Measurements from ENCODE around the gene SDK2.

Gene SDK2

DNA sequence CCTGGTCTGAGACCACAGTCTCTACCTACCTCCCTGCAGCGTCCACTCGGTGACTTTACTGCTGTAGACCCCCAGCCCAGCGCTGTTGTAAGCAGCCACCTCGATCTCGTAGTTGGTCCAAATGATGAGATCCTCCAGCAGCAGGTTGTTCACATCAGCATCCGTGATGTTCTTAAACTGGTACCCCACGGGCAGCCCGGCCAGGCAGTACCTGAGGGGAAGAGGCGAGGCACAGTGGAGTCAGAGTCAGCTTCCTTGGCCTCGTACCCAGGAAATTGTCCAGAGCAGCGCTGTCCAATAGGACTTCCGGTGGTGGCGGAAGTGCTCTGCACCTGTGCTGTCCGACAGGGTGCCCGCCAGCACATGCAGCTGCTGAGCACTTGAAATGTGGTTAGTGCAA lies 228.5 kb downstream of the SDK2 start:
- in situ Hi-C loops (cut with MboI; ENCODE audit: low sequenced_read_pairs, unreplicated experiment) = no loop called here
- TF ChIP-seq, protein P1, sequence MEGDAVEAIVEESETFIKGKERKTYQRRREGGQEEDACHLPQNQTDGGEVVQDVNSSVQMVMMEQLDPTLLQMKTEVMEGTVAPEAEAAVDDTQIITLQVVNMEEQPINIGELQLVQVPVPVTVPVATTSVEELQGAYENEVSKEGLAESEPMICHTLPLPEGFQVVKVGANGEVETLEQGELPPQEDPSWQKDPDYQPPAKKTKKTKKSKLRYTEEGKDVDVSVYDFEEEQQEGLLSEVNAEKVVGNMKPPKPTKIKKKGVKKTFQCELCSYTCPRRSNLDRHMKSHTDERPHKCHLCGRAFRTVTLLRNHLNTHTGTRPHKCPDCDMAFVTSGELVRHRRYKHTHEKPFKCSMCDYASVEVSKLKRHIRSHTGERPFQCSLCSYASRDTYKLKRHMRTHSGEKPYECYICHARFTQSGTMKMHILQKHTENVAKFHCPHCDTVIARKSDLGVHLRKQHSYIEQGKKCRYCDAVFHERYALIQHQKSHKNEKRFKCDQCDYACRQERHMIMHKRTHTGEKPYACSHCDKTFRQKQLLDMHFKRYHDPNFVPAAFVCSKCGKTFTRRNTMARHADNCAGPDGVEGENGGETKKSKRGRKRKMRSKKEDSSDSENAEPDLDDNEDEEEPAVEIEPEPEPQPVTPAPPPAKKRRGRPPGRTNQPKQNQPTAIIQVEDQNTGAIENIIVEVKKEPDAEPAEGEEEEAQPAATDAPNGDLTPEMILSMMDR (IDR thresholded peaks at IDR 0.05; ENCODE audit: borderline replicate concordance, control extremely low read depth, extremely low read depth, insufficient read depth, missing control alignments) = no peak
- DNase-seq (ENCODE audit: low spot score) = no peak

DNA sequence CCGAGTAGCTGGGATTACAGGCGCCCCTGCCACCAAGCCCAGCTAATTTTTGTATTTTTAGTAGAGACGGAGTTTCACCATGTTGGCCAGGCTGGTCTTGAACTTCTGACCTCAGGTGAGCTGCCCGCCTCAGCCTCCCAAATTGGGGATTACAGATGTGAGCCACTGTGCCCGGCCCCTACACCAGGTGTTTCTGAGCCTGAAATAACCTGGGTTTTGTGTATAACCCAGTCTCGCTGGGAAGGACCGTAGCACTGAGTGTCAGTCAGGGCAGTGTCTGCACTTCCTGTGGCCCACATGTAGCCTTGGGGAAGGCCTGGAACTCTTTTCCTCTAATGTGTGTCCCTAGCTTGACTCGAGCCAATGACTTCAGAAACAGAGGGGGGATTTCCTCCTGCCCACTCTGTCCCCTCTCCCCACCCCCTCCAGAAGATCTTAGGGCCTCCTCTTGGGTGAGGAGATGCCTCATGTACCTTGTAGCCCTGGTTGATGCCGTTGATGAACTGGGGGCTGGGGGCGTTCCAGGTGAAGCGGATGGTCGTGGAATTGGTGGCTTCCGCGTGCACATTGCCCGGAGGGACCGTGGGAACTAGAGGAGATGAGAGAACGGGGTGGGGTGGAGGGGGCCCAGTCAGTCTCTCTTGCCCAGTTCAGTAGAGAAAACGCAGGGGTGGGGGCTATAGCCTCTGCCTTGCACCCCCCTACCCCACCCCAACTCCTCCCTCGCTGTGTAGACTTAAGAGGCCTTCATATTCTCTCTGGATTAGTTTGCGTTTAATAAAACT lies 229.9 kb downstream of the SDK2 start:
- TF ChIP-seq, protein P1 (IDR thresholded peaks at IDR 0.05; ENCODE audit: borderline replicate concordance, control extremely low read depth, extremely low read depth, insufficient read depth, missing control alignments) = no peak
- in situ Hi-C loops (cut with MboI; ENCODE audit: low sequenced_read_pairs, unreplicated experiment) = no loop called here
- no peak for DNase-seq (ENCODE audit: low spot score)

DNA sequence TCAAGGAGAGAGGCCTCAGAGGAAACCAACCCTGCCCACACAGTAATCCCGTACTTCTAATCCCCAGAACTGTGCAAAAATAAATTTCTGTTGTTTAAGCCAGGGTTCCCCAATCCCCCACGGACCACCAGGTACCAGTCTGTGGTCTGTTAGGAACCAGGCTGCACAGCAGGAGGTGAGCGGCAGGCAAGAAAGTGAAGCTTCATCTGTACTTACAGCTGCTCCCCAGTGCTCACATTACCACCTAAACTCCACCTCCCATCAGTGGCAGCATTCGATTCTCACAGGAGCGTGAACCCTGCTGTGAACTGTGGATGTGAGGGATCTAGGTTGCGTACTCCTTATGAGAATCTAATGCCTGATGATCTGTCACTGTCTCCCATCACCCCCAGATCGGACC lies 231.3 kb downstream of the SDK2 start:
- TF ChIP-seq, protein P1 (IDR thresholded peaks at IDR 0.05; ENCODE audit: borderline replicate concordance, control extremely low read depth, extremely low read depth, insufficient read depth, missing control alignments) = no peak
- DNase-seq (ENCODE audit: low spot score) = no peak
- in situ Hi-C loops (cut with MboI; ENCODE audit: low sequenced_read_pairs, unreplicated experiment) = no loop called here

DNA sequence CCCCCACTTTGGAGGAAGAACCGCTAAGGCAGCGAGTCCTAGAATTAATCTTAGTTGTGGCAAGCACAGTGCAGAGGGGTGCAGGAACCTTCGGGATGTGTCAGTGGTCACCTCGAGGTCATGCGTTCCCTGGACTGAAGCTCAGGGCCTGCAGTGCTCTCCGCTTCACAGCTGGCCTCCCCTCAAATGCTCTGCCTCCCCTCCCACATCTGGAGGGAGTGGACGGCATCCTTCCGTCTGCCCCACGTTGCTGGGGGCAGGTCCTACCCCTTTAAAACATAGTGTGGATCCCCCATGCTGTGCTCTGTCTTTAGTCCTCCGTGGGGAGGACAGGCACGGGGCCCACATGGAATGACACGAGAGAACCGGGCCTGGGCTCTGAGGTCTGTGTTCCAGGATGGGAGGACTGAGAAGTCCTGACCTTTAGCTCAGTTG lies 232.9 kb downstream of the SDK2 start:
- TF ChIP-seq, protein P1 (IDR thresholded peaks at IDR 0.05; ENCODE audit: borderline replicate concordance, control extremely low read depth, extremely low read depth, insufficient read depth, missing control alignments) = no peak
- in situ Hi-C loops (cut with MboI; ENCODE audit: low sequenced_read_pairs, unreplicated experiment) = no loop called here
- DNase-seq (ENCODE audit: low spot score) = no peak

DNA sequence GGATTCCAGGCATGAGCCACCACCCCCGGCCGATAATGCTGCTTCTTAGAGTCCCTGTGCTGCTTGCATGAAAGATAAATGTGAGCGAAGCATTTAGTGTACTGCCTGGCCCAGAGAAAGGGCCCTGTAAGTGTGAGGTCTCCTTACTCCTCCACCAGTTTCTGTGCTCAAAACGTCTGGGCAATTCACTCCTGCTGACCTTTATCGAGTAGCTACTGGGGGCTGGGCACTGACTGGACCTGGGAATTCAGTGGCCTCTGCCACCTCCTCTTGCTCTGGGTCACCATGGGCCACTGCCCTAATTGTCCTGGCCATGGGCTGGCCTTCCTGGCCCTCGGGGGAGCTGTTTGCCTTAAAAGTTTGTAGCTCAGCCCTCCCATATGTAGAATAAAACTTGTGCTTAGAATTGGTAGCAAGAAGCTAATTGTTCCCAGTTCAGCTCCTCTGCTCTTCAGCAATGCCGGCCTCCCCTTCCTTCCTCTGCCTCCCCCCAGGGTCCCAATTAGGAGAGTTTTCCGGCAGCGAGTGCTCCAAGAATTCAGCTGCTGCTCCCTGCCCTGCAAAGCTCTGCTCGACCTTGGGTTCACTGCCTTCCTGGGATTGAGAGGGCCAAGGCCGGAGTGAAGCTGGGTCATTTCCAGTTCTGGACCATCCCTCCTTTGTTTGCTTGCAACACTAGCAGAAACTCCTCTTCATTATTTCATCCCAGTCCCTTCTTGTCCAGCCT lies 233.5 kb downstream of the SDK2 start:
- no peak for DNase-seq (ENCODE audit: low spot score)
- TF ChIP-seq, protein P1 (IDR thresholded peaks at IDR 0.05; ENCODE audit: borderline replicate concordance, control extremely low read depth, extremely low read depth, insufficient read depth, missing control alignments) = no peak
- in situ Hi-C loops (cut with MboI; ENCODE audit: low sequenced_read_pairs, unreplicated experiment) = no loop called here

DNA sequence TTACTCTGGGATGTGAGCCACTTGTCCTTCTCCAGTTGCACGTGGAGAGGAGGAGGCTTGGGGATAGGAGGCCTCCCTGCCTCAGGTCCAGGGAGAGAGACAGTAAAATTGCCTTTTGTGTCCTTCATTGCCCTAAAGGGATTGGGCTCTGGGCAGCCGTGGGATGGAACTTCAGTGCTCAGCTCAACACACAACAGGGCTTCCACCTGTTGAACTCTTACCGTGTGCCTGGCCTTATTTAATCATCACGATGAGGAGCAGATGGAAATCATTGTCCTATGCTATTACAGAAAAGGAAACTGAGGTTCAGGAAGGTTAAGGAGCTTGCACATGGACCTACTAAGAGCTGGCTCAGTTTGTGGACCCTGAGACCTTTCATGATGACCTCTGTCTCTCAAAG lies 240.0 kb downstream of the SDK2 start:
- TF ChIP-seq, protein P1 (IDR thresholded peaks at IDR 0.05; ENCODE audit: borderline replicate concordance, control extremely low read depth, extremely low read depth, insufficient read depth, missing control alignments) = no peak
- DNase-seq (ENCODE audit: low spot score) = no peak
- in situ Hi-C loops (cut with MboI; ENCODE audit: low sequenced_read_pairs, unreplicated experiment) = no loop called here
